HL-60 (cell line): ENCODE measurements around the gene TM7SF2.

Source experiments
- CTCF ChIP-seq: IDR thresholded peaks from one replicate; pipeline ENCODE4 v1.5.1; 2011; ENCODE audit warnings: low read length, control low read depth, inconsistent platforms; ENCODE audit not compliant: insufficient read depth
- POLR2AphosphoS5 ChIP-seq: IDR thresholded peaks from 2 replicates; pipeline ENCODE4 v1.6.1; 2012; ENCODE audit warnings: low read depth
- REST ChIP-seq: IDR thresholded peaks from 2 replicates; pipeline ENCODE4 v1.6.1; 2012; ENCODE audit warnings: low read depth; ENCODE audit not compliant: insufficient replicate concordance

- TF ChIP-seq CTCF (no peak), POLR2AphosphoS5 (no peak; the same call in none of the 2 replicates), REST (no peak)
Observed at GRCh38 chr11:65128182-65129145, 16.8 kb downstream of the TM7SF2 start.
